HG03139 (cell line): Measurements from ENCODE around the gene ITGA8.
"Not testable (repeated sequence)": the region's sequence is repeated elsewhere in the genome, so short reads cannot be mapped to it uniquely, and the experiment has no call there.

Experiments used
- ATAC-seq: cut with Tn5 transposase; IDR thresholded peaks from one replicate; pipeline ENCODE4 v1.9.1; 2021; ENCODE audit not compliant: unreplicated experiment

Gene ITGA8

DNA sequence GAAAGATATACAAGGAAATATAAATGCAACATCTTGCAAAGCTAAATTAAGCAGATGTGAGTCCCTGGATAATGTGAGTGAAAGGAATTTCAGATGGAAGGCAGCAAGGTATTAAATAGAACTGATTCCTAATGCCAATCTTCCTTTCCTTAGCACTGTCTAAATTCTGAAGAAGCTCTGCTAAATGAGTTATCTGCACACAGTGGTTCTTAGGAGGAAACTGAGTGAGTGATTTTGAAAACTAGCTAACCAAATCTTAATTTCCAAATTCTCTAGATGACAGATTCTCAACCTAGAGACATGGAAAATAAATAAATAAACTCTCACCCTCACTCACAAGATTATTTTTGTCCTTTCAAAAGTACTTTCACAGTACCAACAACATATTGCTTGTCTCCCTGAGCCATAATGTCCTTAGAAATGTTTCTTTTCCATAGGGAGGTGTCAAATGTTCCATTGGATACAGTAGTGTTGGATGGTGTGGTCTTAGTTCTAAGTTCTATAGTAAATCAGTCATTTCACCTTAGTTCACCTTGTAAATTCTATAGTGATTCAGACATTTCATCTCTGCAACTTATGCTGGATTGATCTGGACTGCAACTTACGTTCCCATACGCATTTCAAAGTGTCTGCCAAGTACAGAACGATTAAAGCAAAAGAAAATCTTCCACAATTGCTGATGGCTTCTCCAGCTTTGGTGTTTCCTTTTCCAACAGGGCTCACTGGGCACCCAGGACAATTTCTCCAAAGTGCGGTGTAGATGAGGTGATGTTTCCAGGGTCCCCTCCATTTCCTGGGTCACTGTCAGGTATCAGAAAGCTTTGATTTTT, 203.3 kb downstream of the ITGA8 start:
- ATAC-seq: no peak

DNA sequence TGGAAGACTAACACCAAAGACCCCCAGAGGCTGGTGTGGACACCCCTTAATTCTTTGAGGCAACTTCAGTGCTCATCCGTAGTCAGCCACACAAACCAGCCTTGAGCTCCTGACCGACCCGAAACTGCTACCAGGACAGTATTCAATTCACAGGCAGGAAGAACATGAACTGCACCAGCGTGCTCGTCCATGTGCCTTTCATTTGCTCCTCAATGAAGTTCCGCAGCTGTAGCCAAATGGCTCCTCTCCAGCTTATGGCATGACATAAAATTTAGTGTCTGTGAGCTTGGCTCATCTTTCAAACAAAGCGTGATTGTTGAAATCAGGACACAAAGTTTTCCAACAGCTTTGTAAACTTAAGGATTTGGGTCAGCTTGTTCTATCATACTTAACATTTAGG, 204.5 kb downstream of the ITGA8 start:
- no peak for ATAC-seq

- ATAC-seq: no peak
Measured at GRCh38 chr10:15510963-15511362, 208.8 kb downstream of the ITGA8 start.

- no peak for ATAC-seq
Measured at GRCh38 chr10:15505329-15505728, 214.4 kb downstream of the ITGA8 start.

DNA sequence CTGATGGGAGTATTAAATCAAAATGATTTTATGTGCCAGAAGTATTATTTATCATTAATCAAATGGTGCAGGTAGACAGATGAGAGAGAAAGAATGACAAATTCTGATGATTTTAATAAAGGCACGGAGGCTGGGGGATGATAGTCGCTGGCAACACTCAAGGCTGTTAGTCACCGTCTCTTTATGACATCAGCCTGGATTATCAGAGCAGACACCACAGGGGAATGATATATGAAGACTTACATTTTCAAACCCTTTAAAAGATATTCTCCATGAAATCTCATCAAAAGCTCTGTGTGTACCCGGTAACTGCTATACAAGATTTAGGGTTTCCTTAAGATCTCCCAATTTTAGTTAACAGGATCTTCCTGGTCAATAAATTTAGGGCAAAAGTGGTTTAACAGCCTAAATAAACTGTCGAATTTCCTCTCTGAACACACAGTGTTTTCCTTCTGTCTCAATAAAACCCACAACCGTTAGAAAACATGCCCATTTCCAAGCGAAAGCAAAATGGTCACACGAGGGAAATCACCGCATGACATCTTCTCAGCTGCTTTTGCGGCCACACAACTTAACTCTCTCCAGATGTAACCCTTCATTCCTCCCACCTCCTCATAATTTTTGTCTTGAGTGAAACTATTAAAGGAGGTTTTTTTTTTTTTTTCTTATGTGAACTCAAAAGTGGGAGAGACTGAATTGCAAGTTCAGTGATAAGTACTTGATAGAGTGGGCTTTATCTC, 215.5 kb downstream of the ITGA8 start:
- no peak for ATAC-seq

DNA sequence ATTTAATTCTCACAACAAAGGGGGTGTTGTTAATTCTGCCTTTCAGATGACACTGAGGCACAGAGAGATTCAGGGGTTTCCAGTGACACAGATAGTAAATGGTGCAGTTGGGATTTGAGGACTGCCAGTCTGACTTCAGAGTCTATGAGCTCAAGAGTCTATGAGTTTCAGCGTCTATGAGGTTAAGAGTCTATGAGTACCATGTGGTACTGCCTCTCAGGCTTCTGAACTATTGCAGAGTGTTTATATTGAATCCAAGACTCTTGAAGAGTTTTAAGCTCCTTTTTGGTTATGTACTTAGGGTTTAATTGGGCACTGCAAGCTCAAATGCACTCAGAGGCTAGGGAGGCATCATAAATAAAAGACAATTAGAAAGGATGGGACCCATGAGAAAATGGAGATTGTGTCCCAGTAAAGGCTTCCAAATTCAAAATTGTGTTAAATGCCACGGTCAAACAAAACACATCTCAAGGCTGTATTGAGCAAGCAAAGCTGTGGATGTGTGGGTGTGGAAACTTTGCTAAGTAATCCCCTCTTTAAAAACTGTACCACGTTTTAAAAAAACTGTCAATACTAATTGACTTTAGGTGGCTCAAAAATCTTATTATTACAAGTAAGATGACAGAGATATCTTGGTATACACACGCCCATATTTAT, 224.7 kb downstream of the ITGA8 start:
- ATAC-seq: no peak

GRCh38 chr10:15491856-15492642, 227.7 kb downstream of the ITGA8 start:
- ATAC-seq: no peak

GRCh38 chr10:15489431-15489830, 230.3 kb downstream of the ITGA8 start:
- ATAC-seq: no peak

DNA sequence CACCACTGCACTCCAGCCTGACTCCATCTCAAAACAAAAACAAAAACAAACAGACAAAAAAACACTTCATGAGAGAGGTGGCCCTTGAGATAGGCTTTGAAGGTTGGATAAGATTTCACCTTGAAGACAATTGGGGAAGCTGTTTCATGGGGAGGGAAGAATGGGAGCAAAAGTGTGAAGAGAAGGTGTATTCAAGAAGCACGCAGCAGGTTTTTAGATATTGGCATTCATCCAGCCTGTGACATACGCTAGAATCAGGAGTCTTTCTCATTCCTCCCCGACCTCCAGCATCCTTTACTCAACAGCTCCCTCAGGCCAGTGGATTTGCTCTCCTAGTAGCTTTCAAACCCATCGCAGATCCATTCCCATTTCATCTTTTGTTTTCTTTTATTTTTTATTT, 232.3 kb downstream of the ITGA8 start:
- ATAC-seq: no peak

GRCh38 chr10:15486404-15486803, 233.3 kb downstream of the ITGA8 start:
- ATAC-seq: no peak

DNA sequence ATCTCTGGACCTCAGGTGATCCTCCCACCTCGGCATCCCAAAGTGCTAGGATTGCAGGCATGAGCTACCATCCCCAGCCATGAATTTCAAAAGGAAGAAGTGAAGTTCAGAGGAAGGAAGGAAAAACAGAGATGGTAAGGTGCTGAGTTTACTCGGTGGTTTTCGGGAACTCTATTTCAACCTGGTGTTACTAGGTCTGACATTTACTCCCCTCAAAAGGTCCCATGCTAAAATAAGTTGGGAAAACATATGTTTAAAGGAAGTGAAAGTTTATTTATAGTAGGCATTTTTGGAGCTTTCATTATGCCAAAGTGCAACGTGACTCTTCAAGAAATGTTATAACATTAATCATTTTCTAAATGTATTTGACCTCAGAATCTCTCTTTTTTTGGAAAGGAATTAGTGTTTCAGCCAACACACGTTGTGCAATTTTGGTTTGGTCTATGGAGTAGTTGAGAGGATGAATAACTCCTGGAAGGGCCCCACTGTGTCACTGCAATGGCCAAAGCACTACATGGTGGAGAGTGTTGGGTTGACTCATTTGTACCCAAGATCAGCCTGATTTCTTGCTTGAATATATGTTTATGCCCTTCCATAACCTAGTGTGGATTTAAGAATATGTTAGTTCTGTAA, 233.9 kb downstream of the ITGA8 start:
- no peak for ATAC-seq

DNA sequence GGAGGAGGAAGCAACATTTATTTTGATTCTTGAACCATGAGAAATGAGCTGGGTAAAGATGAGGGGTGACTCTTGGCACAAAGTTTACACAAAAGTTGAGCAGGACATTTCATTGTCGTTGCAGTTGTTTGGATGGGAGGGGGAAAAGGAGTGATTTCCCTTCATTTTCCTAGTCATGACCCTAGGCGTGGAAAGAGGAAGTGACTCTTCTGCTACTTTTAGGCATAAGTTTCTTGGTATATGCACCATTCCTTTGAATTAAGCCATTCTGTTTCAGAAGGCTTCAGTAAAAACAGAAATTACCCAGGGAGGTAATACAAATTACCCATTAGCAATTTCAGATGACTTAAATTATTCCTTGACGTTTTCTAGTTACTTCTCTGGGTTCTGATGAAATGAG, 234.7 kb downstream of the ITGA8 start:
- ATAC-seq: no peak

DNA sequence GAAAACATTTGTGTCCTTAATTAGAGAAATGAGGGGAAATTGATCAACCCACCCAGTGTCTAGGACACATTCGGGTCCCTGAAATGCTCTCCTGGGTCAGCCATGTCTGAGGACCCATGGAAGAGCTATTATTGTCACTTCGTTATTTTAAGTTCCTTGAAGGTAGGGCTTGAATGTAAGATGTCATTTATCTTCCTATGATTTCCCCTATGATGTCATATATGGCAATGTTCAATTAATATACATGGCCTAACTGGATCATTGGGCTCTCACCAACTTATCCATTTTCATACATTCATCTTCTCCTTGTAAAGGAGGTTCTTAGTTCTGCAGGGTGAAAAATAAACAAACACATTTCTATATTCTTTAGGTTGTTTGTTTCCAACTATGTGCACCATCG, 235.6 kb downstream of the ITGA8 start:
- ATAC-seq: no peak

GRCh38 chr10:15483215-15484075, 236.3 kb downstream of the ITGA8 start:
- no peak for ATAC-seq

- no peak for ATAC-seq
Measured at GRCh38 chr10:15482156-15482555, 237.6 kb downstream of the ITGA8 start.

GRCh38 chr10:15478950-15479349, 240.8 kb downstream of the ITGA8 start:
- no peak for ATAC-seq

DNA sequence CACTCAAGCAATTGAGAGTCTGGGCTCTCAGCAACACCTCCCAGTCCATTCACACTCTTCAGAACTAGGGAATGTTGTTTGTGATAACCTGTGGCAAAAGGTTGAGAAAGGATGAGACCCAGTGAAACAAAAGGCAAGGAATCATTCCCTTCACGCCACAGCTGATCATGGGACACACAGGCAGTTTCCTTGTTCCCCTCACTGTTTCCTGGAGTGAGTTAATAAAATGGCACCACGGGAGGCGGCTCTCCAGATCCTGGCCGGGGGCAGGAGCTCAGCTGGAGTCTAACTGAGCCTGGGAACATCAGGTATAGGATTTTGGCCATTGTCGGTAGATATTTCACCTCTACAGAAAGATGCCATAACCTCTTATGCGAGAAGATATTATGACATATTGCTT, 241.3 kb downstream of the ITGA8 start:
- no peak for ATAC-seq

GRCh38 chr10:15476337-15476736, 243.4 kb downstream of the ITGA8 start:
- no peak for ATAC-seq

- not testable (repeated sequence) for ATAC-seq
Measured at GRCh38 chr10:15475439-15475838, 244.3 kb downstream of the ITGA8 start.

DNA sequence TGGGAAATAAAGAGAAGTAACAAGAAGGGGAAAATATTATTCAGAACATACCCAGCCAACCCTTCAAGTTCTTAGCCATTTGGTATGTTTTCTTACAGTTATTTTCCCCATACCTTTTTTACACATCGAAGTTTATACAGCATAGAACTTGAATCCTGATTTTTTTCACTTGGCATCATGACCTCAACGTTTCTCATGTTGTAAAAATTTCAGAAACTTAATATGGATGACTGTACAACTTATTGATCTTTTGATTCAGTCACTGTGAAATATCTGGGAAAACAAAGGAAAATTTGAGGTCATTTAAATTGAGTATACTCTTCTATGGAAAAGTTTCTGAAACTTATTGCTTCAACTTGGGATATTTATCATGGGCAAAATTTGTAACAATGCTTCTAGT, 245.1 kb downstream of the ITGA8 start:
- ATAC-seq: no peak
